ENCODE results near the gene WFDC8. TPM values are rescaled to one million over a fixed set of nuclear protein-coding genes. Genes with fewer than 3 reads are reported as not detected.

The WFDC8 gene
- total and polyA plus RNA-seq, 4 donors: 0.30 TPM; not detected in 3

DNA sequence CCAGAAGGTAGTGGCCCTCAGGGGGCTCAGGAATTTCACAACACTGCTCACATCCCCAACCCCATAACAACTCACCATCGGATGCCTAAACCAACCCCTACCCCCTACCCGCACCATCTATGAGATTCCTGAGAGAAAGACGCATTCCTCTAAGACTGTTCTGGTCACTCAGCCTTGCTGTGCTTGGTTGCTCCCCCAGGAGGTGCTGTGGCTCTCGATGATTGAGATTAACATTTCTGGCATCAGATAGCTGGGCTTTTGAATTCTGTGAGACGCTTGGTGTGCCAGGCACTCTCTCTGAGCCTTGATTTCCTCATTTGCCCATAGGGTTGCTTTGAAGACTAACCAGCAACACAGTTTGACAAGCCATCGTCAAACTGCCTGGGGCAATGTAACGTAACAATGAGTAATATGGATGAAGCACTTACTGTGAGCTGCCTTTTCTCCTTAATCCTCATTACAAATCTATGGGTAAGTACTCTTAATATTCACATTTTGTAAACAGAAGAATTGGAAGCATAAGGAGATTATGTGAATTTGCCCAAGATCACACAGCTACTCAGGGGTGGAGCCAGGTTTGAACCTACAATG, 40.8 kb downstream of the WFDC8 start:
- H3K27ac ChIP-seq (ENCODE audit: low read depth, low read length): no peak overlapping the region
- H3K9me3 ChIP-seq (ENCODE audit: control insufficient read depth, insufficient read depth, low read length): no peaks in the 10 kb centered on the region
- no peaks in the 10 kb centered on the region for H3K4me1 ChIP-seq (ENCODE audit: control insufficient read depth, insufficient read depth, low read length)
- H3K27me3 ChIP-seq (ENCODE audit: control insufficient read depth, insufficient read depth, low read length): no peaks in the 10 kb centered on the region
- H3K4me3 ChIP-seq (ENCODE audit: low read depth, low read length): no peak overlapping the region
- DNase-seq (ENCODE audit: low read depth in 4 of 6, low spot score in 6 of 6): no peak
- H3K36me3 ChIP-seq (ENCODE audit: control insufficient read depth, insufficient read depth, low read length): no peaks in the 10 kb centered on the region
- WGBS (ENCODE audit: insufficient coverage): 68% methylated on average over 4 of the region's 7 CpGs

DNA sequence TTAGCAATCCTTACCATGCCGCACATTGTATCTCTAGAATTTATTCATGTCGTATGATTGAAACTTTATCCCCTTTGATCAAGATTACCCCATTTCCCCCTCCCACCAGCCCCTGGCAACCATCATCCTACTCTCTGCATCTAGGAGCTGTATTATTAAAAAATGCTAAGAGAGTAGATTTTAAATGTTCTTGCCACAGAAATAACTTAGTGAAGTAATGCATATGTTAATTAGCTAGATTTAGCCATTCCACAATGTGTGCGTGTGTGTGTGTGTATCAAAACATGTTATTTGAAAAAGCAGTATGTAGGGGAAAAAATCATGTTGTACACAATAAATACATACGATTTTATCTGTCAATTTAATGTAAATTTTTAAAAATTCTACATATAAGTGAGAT, 51.8 kb downstream of the WFDC8 start:
- H3K27ac ChIP-seq (ENCODE audit: low read depth, low read length): no peak overlapping the region
- no peaks in the 10 kb centered on the region for H3K4me1 ChIP-seq (ENCODE audit: control insufficient read depth, insufficient read depth, low read length)
- no peak overlapping the region for H3K4me3 ChIP-seq (ENCODE audit: low read depth, low read length)
- WGBS (ENCODE audit: insufficient coverage): no CpG with 5 or more reads among the region's 4 CpGs
- no peaks in the 10 kb centered on the region for H3K27me3 ChIP-seq (ENCODE audit: control insufficient read depth, insufficient read depth, low read length)
- no peaks in the 10 kb centered on the region for H3K9me3 ChIP-seq (ENCODE audit: control insufficient read depth, insufficient read depth, low read length)
- no peak for DNase-seq (ENCODE audit: low read depth in 4 of 6, low spot score in 6 of 6)
- no peaks in the 10 kb centered on the region for H3K36me3 ChIP-seq (ENCODE audit: control insufficient read depth, insufficient read depth, low read length)

DNA sequence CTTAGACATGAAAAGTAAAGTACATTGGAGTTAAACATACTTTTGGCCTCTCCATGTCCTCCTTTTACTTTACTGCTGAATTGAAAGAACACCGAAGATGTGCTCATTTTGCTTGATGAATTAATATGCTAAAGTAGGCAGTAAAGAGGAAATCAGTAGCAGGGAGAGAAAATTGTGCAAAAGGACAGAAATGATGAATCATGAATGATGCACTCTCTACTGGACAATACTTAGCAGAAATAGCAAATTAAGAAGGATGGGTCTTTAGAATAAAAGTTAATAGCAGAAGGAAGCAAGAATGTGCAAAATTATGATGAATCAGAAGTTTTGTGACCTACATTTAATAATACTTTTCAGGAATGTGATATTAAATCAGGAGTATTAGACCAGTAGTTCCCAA, 55.3 kb downstream of the WFDC8 start:
- Histone ChIP-seq H3K36me3 (ENCODE audit: control insufficient read depth, insufficient read depth, low read length) (no peaks in the 10 kb centered on the region), H3K27me3 (ENCODE audit: control insufficient read depth, insufficient read depth, low read length) (no peaks in the 10 kb centered on the region), H3K4me1 (ENCODE audit: control insufficient read depth, insufficient read depth, low read length) (no peaks in the 10 kb centered on the region), H3K9me3 (ENCODE audit: control insufficient read depth, insufficient read depth, low read length) (no peaks in the 10 kb centered on the region), H3K4me3 (ENCODE audit: low read depth, low read length) (no peak overlapping the region), H3K27ac (ENCODE audit: low read depth, low read length) (no peak overlapping the region)
- no peak for DNase-seq (ENCODE audit: low read depth in 4 of 6, low spot score in 6 of 6)
- no CpG with 5 or more reads among the region's 1 CpG for WGBS (ENCODE audit: insufficient coverage)

DNA sequence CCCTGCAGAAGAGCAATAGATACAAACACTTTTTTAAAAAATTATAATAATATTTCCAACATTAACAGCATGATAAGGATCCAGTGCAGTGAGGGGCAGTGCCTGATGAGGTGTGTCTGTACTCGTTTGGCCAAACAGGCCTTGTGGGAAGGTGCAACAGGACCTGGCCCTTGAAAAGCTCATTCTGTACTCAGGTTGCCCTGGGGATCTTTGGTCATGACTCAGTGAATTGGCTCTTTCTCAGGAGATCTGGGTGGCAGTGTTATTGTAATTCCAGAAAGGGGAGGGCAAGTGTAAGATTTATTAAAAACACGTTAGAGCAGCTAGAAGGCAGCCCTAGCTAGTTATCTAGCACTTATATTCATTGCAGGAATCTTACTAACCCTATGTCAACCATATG, 60.8 kb downstream of the WFDC8 start:
- no peak overlapping the region for H3K4me3 ChIP-seq (ENCODE audit: low read depth, low read length)
- no peak overlapping the region for H3K27ac ChIP-seq (ENCODE audit: low read depth, low read length)
- 78% methylated on average over 1 of the region's 2 CpGs for WGBS (ENCODE audit: insufficient coverage)
- H3K9me3 ChIP-seq (ENCODE audit: control insufficient read depth, insufficient read depth, low read length): no peaks in the 10 kb centered on the region
- no peaks in the 10 kb centered on the region for H3K27me3 ChIP-seq (ENCODE audit: control insufficient read depth, insufficient read depth, low read length)
- H3K4me1 ChIP-seq (ENCODE audit: control insufficient read depth, insufficient read depth, low read length): no peaks in the 10 kb centered on the region
- no peaks in the 10 kb centered on the region for H3K36me3 ChIP-seq (ENCODE audit: control insufficient read depth, insufficient read depth, low read length)
- DNase-seq (ENCODE audit: low read depth in 4 of 6, low spot score in 6 of 6): no peak

DNA sequence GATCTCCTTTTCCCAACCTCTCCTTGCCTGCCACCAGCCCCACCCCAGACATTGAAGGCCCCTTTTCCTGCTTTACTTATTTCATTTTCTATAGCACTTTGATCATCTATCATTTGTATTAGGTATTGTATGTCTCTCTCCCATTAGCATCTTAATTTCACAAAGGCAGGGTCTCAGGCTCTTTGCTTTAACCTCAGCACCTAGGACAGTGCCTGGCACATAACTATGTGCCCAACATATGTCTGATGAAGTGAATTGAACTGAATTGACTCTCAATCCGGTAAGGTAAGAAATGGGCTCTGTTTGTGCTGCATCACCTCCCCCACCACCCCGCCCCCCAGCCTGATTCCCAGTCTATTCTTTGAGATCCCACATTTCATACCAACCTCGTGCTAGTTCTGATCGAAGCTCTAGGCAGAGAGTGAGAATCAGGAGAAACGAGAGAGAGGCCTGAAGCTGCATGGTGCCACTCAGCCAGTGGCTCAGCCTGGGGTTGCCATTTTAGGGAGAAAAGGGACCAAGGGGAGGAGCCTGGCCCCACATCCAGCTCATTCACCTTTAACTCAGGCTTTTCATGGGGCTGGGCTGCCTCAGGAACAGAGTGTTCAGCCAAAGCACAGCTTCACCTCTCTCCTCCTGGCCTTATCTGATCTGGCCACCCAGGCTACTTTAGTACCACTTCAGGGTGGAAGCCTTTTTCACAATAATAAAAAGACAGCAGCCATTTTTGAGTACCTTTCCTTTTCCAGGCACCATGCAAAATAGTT, 63.8 kb downstream of the WFDC8 start, which contains the start of gene SPINT3:
Gene SPINT3, minus strand, starts transcription at position 476 of the 767 bp plus-strand sequence. Its CDS starts 14 bp downstream, at position 462.
- WGBS (ENCODE audit: insufficient coverage): 70% methylated on average over 2 of the region's 5 CpGs
- no peak for DNase-seq (ENCODE audit: low read depth in 4 of 6, low spot score in 6 of 6)
- H3K27ac ChIP-seq (ENCODE audit: low read depth, low read length): no peak within 1 kb of the TSS
- no peaks in the 10 kb centered on the region for H3K9me3 ChIP-seq (ENCODE audit: control insufficient read depth, insufficient read depth, low read length)
- no peaks in the 10 kb centered on the region for H3K36me3 ChIP-seq (ENCODE audit: control insufficient read depth, insufficient read depth, low read length)
- no peak within 1 kb of the TSS for H3K4me3 ChIP-seq (ENCODE audit: low read depth, low read length)
- H3K27me3 ChIP-seq (ENCODE audit: control insufficient read depth, insufficient read depth, low read length): no peaks in the 10 kb centered on the region
- H3K4me1 ChIP-seq (ENCODE audit: control insufficient read depth, insufficient read depth, low read length): no peaks in the 10 kb centered on the region

DNA sequence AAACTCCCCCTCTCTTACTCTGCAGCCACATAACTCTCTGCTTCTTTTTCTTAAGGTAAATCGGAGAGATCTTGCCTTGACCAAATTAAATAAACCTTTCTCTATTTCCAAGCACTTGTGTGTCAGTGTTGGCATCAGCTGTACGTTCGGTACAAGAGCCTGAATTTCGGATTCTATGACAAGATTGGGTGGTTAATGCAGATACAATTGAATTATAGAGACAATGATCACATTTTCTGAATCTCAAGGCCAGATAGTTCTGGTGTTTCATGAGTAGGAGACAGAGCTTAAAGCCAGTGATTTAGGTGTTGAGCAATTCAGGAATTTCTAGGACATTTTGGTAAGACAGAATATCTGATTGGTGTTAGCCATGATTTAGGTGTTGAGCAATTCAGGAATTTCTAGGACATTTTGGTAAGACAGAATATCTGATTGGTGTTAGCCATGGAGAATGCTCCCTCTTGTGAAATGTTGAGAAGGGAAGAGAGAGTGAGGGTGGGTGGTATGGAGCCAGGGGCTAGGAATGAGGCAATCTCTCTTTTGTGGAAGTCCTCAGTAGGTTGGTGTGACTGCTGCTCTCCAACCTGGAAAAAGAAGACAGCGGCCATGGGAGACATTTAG, 68.7 kb downstream of the WFDC8 start:
- Histone ChIP-seq H3K27me3 (ENCODE audit: control insufficient read depth, insufficient read depth, low read length) (no peaks in the 10 kb centered on the region), H3K4me3 (ENCODE audit: low read depth, low read length) (no peak overlapping the region), H3K36me3 (ENCODE audit: control insufficient read depth, insufficient read depth, low read length) (no peaks in the 10 kb centered on the region), H3K4me1 (ENCODE audit: control insufficient read depth, insufficient read depth, low read length) (no peaks in the 10 kb centered on the region), H3K27ac (ENCODE audit: low read depth, low read length) (no peak overlapping the region), H3K9me3 (ENCODE audit: control insufficient read depth, insufficient read depth, low read length) (no peaks in the 10 kb centered on the region)
- WGBS (ENCODE audit: insufficient coverage): 89% methylated on average over 1 of the region's 5 CpGs
- no peak for DNase-seq (ENCODE audit: low read depth in 4 of 6, low spot score in 6 of 6)

DNA sequence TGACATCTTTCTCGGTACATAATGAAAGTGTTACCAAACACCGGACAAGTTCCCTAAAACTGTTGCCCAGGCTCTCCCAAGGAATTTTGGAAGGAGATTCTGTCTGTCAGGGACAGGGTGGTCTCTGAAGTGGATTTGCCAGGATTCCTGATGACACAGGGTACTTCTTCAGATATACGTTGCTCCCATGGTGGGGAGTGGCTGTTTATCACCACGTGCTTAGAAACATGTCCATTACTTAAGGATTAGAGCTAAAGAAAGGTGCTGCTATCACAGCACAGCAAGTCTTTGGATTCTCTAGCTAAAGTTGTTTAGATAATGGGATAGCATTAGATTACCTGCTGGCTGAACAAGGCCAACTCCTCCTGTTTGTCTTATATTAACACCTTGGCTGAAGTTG, 70.0 kb downstream of the WFDC8 start:
- H3K27me3 ChIP-seq (ENCODE audit: control insufficient read depth, insufficient read depth, low read length): no peaks in the 10 kb centered on the region
- no peak overlapping the region for H3K4me3 ChIP-seq (ENCODE audit: low read depth, low read length)
- WGBS (ENCODE audit: insufficient coverage): 95% methylated on average over 2 of the region's 4 CpGs
- H3K4me1 ChIP-seq (ENCODE audit: control insufficient read depth, insufficient read depth, low read length): no peaks in the 10 kb centered on the region
- no peaks in the 10 kb centered on the region for H3K9me3 ChIP-seq (ENCODE audit: control insufficient read depth, insufficient read depth, low read length)
- no peaks in the 10 kb centered on the region for H3K36me3 ChIP-seq (ENCODE audit: control insufficient read depth, insufficient read depth, low read length)
- H3K27ac ChIP-seq (ENCODE audit: low read depth, low read length): no peak overlapping the region
- no peak for DNase-seq (ENCODE audit: low read depth in 4 of 6, low spot score in 6 of 6)

DNA sequence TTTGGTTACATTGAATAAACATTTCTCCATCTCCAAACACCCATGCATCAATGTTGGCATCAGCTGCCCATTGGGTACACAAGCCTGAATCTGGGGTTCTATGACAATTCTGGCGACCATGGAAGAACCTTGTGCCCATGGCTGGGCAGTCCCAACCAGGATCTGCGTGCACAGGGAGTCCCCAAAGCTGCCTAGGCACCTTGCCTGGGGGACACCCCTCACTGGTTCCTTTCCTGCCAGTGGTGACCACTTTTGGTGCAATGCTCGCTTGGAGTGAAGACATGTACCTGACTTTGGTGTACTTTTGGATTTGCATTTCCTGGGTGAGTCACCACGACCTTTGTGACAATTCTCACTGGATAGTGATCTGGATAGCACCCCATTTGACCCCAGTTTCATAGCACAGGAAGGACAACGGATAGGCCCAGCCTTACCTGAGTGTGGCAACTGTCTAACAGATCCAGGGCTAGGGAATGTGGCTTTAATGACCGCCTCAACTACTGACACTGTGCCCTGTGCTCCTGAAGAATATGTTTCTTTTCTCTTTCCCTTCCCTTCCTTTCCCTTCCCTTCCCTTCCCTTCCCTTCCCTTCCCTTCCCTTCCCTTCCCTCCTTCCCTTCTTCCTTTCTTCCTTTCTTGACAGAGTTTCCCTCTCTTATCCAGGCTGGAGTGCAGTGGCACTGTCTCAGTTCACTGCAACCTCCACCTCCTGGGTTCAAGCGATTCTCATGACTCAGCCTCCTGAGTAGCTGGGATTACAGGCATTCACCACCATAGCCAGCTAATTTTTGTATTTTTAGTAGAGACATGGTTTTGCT, 70.8 kb downstream of the WFDC8 start:
- H3K27me3 ChIP-seq (ENCODE audit: control insufficient read depth, insufficient read depth, low read length): no peaks in the 10 kb centered on the region
- H3K36me3 ChIP-seq (ENCODE audit: control insufficient read depth, insufficient read depth, low read length): no peaks in the 10 kb centered on the region
- no peak for DNase-seq (ENCODE audit: low read depth in 4 of 6, low spot score in 6 of 6)
- WGBS (ENCODE audit: insufficient coverage): 79% methylated on average over 6 of the region's 7 CpGs
- H3K4me3 ChIP-seq (ENCODE audit: low read depth, low read length): no peak overlapping the region
- H3K9me3 ChIP-seq (ENCODE audit: control insufficient read depth, insufficient read depth, low read length): no peaks in the 10 kb centered on the region
- no peaks in the 10 kb centered on the region for H3K4me1 ChIP-seq (ENCODE audit: control insufficient read depth, insufficient read depth, low read length)
- no peak overlapping the region for H3K27ac ChIP-seq (ENCODE audit: low read depth, low read length)

DNA sequence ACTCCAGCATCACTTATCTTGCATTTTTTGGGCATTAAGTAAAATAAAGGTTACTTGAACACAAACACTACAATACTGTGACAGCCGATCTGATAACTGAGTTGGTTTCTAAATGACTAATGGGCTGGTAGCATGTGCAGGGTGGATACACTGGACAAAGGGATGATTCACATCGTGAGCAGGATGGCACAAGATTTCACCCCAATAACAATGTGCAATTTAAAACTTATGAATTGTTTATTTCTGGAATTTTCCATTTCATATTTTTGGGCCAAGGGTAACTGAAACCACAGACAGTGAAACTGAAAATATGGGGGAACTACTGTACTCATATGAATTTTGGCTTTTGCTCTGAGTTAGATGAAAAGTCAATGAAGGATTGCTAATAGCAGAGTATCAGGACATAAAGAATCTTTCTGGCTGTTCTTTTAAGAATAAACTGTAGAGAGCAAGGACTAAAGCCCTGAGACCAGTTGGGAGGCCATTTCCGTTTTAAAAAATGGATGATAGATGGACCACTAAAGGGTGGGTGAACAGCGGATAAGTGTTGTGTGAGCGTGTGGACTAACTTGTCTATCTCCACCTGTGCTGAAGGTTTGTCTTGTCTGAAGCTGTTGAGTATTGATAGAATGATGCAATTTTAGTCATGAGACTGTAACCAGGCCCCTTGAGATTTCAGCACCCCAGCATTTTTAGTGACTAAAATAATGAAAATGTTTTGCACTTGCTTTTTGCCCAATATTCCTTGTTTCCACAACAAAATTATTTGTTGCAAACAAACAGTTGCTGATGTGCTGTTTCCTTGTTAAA, 71.9 kb downstream of the WFDC8 start:
- no peaks in the 10 kb centered on the region for H3K9me3 ChIP-seq (ENCODE audit: control insufficient read depth, insufficient read depth, low read length)
- H3K27me3 ChIP-seq (ENCODE audit: control insufficient read depth, insufficient read depth, low read length): no peaks in the 10 kb centered on the region
- H3K4me3 ChIP-seq (ENCODE audit: low read depth, low read length): no peak overlapping the region
- H3K36me3 ChIP-seq (ENCODE audit: control insufficient read depth, insufficient read depth, low read length): no peaks in the 10 kb centered on the region
- 91% methylated on average over 3 of the region's 5 CpGs for WGBS (ENCODE audit: insufficient coverage)
- H3K4me1 ChIP-seq (ENCODE audit: control insufficient read depth, insufficient read depth, low read length): no peaks in the 10 kb centered on the region
- H3K27ac ChIP-seq (ENCODE audit: low read depth, low read length): no peak overlapping the region
- no peak for DNase-seq (ENCODE audit: low read depth in 4 of 6, low spot score in 6 of 6)
